Dermis microvascular lymphatic vessel endothelial cell (primary cell): Measurements from ENCODE around the gene EVC. TPM values are rescaled to one million over a fixed set of nuclear protein-coding genes. Genes with fewer than 3 reads are reported as not detected.

Source experiments
- DNase-seq, 2 donors: peaks; one replicate each; pipeline versions ENCODE4 v3.0.0 to v3.0.0-alpha.2; 2010; ENCODE audit warnings: low read depth in 2 of 2
- total RNA-seq: library from RNA; depleted of rRNA; stranded (reverse); fragments of >200 nt; gene quantifications from 2 replicates; pipeline ENCODE4 v1.2.1, GENCODE V29; 2014

The EVC gene
- total RNA-seq, 1 donor from 2014 or later, result 10.0 TPM

- DNase-seq, result peak in 1 of 2 donors; percentile 63
Observed at GRCh38 chr4:5785806-5786680, 75.0 kb downstream of the EVC start.

GRCh38 chr4:5787311-5787710, 76.3 kb downstream of the EVC start:
- no peak for DNase-seq

- DNase-seq, result no peak
Observed at GRCh38 chr4:5788144-5788543, 77.1 kb downstream of the EVC start.

- DNase-seq, result no peak
Observed at GRCh38 chr4:5789141-5789540, 78.1 kb downstream of the EVC start.

- no peak for DNase-seq
Observed at GRCh38 chr4:5790546-5790857, 79.5 kb downstream of the EVC start.

GRCh38 chr4:5791654-5792053, 80.7 kb downstream of the EVC start:
- no peak for DNase-seq

- no peak for DNase-seq
Observed at GRCh38 chr4:5793514-5793913, 82.5 kb downstream of the EVC start.

GRCh38 chr4:5795580-5795979, 84.6 kb downstream of the EVC start:
- DNase-seq, result no peak

- no peak for DNase-seq
Observed at GRCh38 chr4:5796976-5797375, 86.0 kb downstream of the EVC start.

GRCh38 chr4:5797866-5798265, 86.9 kb downstream of the EVC start:
- DNase-seq, result no peak

- DNase-seq, result no peak
Observed at GRCh38 chr4:5798462-5798861, 87.5 kb downstream of the EVC start.

- no peak for DNase-seq
Observed at GRCh38 chr4:5798946-5799345, 87.9 kb downstream of the EVC start.

- DNase-seq, result no peak
Observed at GRCh38 chr4:5799406-5799805, 88.4 kb downstream of the EVC start.

GRCh38 chr4:5800496-5800895, 89.5 kb downstream of the EVC start:
- no peak for DNase-seq

GRCh38 chr4:5801696-5802095, 90.7 kb downstream of the EVC start:
- DNase-seq, result no peak

- no peak for DNase-seq
Observed at GRCh38 chr4:5802565-5802964, 91.6 kb downstream of the EVC start.

- no peak for DNase-seq
Observed at GRCh38 chr4:5804656-5805055, 93.7 kb downstream of the EVC start.

GRCh38 chr4:5805270-5805669, 94.3 kb downstream of the EVC start:
- DNase-seq, result no peak

- DNase-seq, result peak in 1 of 2 donors; percentile 32
Observed at GRCh38 chr4:5808081-5808741, 97.2 kb downstream of the EVC start.

GRCh38 chr4:5809216-5809776, 98.3 kb downstream of the EVC start:
- no peak for DNase-seq

- no peak for DNase-seq
Observed at GRCh38 chr4:5810151-5810550, 99.2 kb downstream of the EVC start.

GRCh38 chr4:5810770-5811430, 99.9 kb downstream of the EVC start:
- no peak for DNase-seq
